ENCODE results near the gene PUS10.
"Not testable (repeated sequence)": the region's sequence is repeated elsewhere in the genome, so short reads cannot be mapped to it uniquely, and the experiment has no call there.

PUS10 gene, protein sequence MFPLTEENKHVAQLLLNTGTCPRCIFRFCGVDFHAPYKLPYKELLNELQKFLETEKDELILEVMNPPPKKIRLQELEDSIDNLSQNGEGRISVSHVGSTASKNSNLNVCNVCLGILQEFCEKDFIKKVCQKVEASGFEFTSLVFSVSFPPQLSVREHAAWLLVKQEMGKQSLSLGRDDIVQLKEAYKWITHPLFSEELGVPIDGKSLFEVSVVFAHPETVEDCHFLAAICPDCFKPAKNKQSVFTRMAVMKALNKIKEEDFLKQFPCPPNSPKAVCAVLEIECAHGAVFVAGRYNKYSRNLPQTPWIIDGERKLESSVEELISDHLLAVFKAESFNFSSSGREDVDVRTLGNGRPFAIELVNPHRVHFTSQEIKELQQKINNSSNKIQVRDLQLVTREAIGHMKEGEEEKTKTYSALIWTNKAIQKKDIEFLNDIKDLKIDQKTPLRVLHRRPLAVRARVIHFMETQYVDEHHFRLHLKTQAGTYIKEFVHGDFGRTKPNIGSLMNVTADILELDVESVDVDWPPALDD

GRCh38 chr2:61017556-61018317 is at the start of gene PUS10, which contains the start of gene PEX13:
Gene PUS10 (minus strand): TSS chr2:61018255. CDS start chr2:61011890, 6,365 bp downstream.
Gene PEX13 (plus strand): TSS chr2:61017720. CDS start chr2:61017760, 40 bp downstream.
- 0 out of 2 replicates have a peak, but pooled peaks have one; percentile 2 for TF ChIP-seq JUND (IDR thresholded peaks at IDR 0.05; ENCODE audit: low read depth)
- peak in 1 of 2 experiments; percentile 57 for DNase-seq (ENCODE audit: low read depth in 1 of 2, low spot score in 1 of 2)
- in situ Hi-C loops (cut with HindIII; ENCODE audit: low pct_unique_long_range_greater_than_20kb, low sequenced_read_pairs): no loop called here

GRCh38 chr2:61065714-61066709 is 48.0 kb upstream of the PUS10 start, which contains the start of gene SANBR:
Gene SANBR (plus strand): TSS chr2:61065871. CDS start chr2:61070351, 4,480 bp downstream.
- peak; percentile 56 to 89 for DNase-seq (ENCODE audit: low read depth in 1 of 2, low spot score in 1 of 2)
- in situ Hi-C loops (cut with HindIII; ENCODE audit: low pct_unique_long_range_greater_than_20kb, low sequenced_read_pairs): no loop called here
- no peak for TF ChIP-seq JUND (IDR thresholded peaks at IDR 0.05; ENCODE audit: low read depth)

GRCh38 chr2:61059382-61059781 is 41.3 kb upstream of the PUS10 start:
- in situ Hi-C loops (cut with HindIII; ENCODE audit: low pct_unique_long_range_greater_than_20kb, low sequenced_read_pairs): no loop called here
- TF ChIP-seq JUND (IDR thresholded peaks at IDR 0.05; ENCODE audit: low read depth): no peak
- DNase-seq (ENCODE audit: low read depth in 1 of 2, low spot score in 1 of 2): no peak

GRCh38 chr2:61057562-61057961 is 39.5 kb upstream of the PUS10 start:
- DNase-seq (ENCODE audit: low read depth in 1 of 2, low spot score in 1 of 2): no peak
- TF ChIP-seq JUND (IDR thresholded peaks at IDR 0.05; ENCODE audit: low read depth): no peak
- in situ Hi-C loops (cut with HindIII; ENCODE audit: low pct_unique_long_range_greater_than_20kb, low sequenced_read_pairs): no loop called here

- DNase-seq (ENCODE audit: low read depth in 1 of 2, low spot score in 1 of 2): no peak
- in situ Hi-C loops (cut with HindIII; ENCODE audit: low pct_unique_long_range_greater_than_20kb, low sequenced_read_pairs): no loop called here
- TF ChIP-seq JUND (IDR thresholded peaks at IDR 0.05; ENCODE audit: low read depth): no peak
Measured at GRCh38 chr2:61055557-61055956, 37.5 kb upstream of the PUS10 start.

DNA sequence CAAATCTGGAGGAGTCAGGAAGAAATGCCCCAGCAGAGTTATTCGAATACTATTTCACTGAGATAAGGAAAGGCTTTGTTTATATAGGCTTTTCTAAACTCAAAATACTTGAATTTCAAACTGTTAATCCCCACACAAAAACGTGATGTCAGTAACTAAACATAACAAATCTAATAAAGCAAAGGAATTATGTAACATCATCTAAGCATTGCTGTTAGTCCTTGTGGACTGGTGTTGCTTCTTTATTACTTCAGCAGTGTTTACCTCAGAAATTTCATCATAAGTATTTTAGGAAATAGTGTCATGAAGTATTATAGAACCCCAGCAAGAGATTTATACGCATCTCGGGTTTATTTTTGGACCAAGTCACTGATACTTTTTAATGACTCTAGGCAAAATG is 27.9 kb upstream of the PUS10 start:
- in situ Hi-C loops (cut with HindIII; ENCODE audit: low pct_unique_long_range_greater_than_20kb, low sequenced_read_pairs): no loop called here
- no peak for DNase-seq (ENCODE audit: low read depth in 1 of 2, low spot score in 1 of 2)
- no peak for TF ChIP-seq JUND (IDR thresholded peaks at IDR 0.05; ENCODE audit: low read depth)

DNA sequence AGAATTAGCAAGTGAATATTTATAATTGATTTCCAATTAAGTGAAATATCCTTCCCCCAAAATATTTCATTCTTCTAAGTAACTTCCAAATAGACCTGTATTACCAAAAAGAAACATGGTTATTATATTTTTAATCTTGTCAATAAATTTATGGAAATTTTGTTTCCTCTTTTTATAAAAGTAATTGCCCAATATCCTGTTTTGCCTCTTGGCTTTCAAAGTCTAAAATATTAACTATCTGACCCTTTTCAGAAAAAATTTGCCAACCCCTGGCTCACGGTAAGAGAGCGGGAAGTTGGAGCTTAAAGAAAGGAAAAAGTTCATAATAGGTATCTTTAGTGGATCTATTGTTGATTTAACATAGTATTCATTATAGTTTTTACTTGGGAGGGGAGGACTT is 27.2 kb upstream of the PUS10 start:
- in situ Hi-C loops (cut with HindIII; ENCODE audit: low pct_unique_long_range_greater_than_20kb, low sequenced_read_pairs): no loop called here
- no peak for TF ChIP-seq JUND (IDR thresholded peaks at IDR 0.05; ENCODE audit: low read depth)
- no peak for DNase-seq (ENCODE audit: low read depth in 1 of 2, low spot score in 1 of 2)

DNA sequence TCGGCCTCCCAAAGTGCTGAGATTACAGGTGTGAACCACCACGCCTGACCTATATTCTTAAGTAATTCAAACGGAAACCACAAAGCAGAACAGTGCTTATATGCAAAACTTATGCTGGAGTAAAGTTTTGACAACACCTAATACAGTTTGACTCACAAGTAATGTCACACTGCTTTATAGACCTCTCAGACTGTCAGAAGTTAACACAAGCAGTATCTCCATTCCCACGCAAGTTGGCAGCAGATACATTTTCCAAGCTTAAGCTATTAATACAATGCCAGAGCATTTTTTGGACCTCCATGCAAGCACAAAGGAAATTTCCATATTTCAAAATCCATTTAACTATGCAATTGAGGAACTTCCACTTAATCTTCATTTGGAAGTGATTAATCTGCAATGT is 26.6 kb upstream of the PUS10 start:
- no peak for DNase-seq (ENCODE audit: low read depth in 1 of 2, low spot score in 1 of 2)
- in situ Hi-C loops (cut with HindIII; ENCODE audit: low pct_unique_long_range_greater_than_20kb, low sequenced_read_pairs): no loop called here
- TF ChIP-seq JUND (IDR thresholded peaks at IDR 0.05; ENCODE audit: low read depth): no peak

- in situ Hi-C loops (cut with HindIII; ENCODE audit: low pct_unique_long_range_greater_than_20kb, low sequenced_read_pairs): no loop called here
- no peak for TF ChIP-seq JUND (IDR thresholded peaks at IDR 0.05; ENCODE audit: low read depth)
- DNase-seq (ENCODE audit: low read depth in 1 of 2, low spot score in 1 of 2): no peak
Measured at GRCh38 chr2:61042807-61043206, 24.8 kb upstream of the PUS10 start.

GRCh38 chr2:61036643-61037042 is 18.6 kb upstream of the PUS10 start:
- DNase-seq (ENCODE audit: low read depth in 1 of 2, low spot score in 1 of 2); in situ Hi-C loops (cut with HindIII; ENCODE audit: low pct_unique_long_range_greater_than_20kb, low sequenced_read_pairs): not testable (repeated sequence)

- in situ Hi-C loops (cut with HindIII; ENCODE audit: low pct_unique_long_range_greater_than_20kb, low sequenced_read_pairs); DNase-seq (ENCODE audit: low read depth in 1 of 2, low spot score in 1 of 2): not testable (repeated sequence)
Measured at GRCh38 chr2:61034592-61034991, 16.5 kb upstream of the PUS10 start.

- no peak for DNase-seq (ENCODE audit: low read depth in 1 of 2, low spot score in 1 of 2)
- TF ChIP-seq JUND (IDR thresholded peaks at IDR 0.05; ENCODE audit: low read depth): no peak
- in situ Hi-C loops (cut with HindIII; ENCODE audit: low pct_unique_long_range_greater_than_20kb, low sequenced_read_pairs): no loop called here
Measured at GRCh38 chr2:61029533-61029932, 11.5 kb upstream of the PUS10 start.
